Stimulated activated CD4-positive, alpha-beta T cell treated with anti-CD3 and anti-CD28 coated beads, Interleukin-4, amount 100 ng/mL, for 24 hours (primary cell): ENCODE data around the gene RASGEF1C.
A peak's percentile ranks its signal among the peaks of the same experiment; 100 is the strongest.
"Not testable (repeated sequence)": the region's sequence is repeated elsewhere in the genome, so short reads cannot be mapped to it uniquely, and the experiment has no call there.

Experiments used
- DNase-seq: peaks from one replicate; pipeline ENCODE4 v3.0.0-alpha.2; 2020

RASGEF1C gene

GRCh38 chr5:180098991-180099732, 109.8 kb downstream of the RASGEF1C start:
- DNase-seq = no peak

GRCh38 chr5:180098526-180098925, 110.5 kb downstream of the RASGEF1C start:
- DNase-seq = no peak

GRCh38 chr5:180097926-180098325, 111.1 kb downstream of the RASGEF1C start:
- no peak for DNase-seq

- no peak for DNase-seq
These were observed 111.7 kb downstream of the RASGEF1C start for GRCh38 chr5:180097163-180097894.

GRCh38 chr5:180096616-180097015, 112.4 kb downstream of the RASGEF1C start:
- DNase-seq = no peak

GRCh38 chr5:180095545-180095944, 113.5 kb downstream of the RASGEF1C start:
- no peak for DNase-seq

GRCh38 chr5:180093651-180094382, 115.2 kb downstream of the RASGEF1C start:
- no peak for DNase-seq

GRCh38 chr5:180093241-180093640, 115.8 kb downstream of the RASGEF1C start:
- no peak for DNase-seq

GRCh38 chr5:180090769-180091546, 118.1 kb downstream of the RASGEF1C start:
- no peak for DNase-seq

- DNase-seq = peak; percentile 79
These were observed 118.8 kb downstream of the RASGEF1C start for GRCh38 chr5:180090098-180090768.

GRCh38 chr5:180089628-180090027, 119.4 kb downstream of the RASGEF1C start:
- DNase-seq = not testable (repeated sequence)

- no peak for DNase-seq
These were observed 120.5 kb downstream of the RASGEF1C start for GRCh38 chr5:180088561-180088960.

- no peak for DNase-seq
These were observed 122.1 kb downstream of the RASGEF1C start for GRCh38 chr5:180086816-180087399.

- no peak for DNase-seq
These were observed 123.2 kb downstream of the RASGEF1C start for GRCh38 chr5:180085837-180086236.

- DNase-seq = no peak
These were observed 124.1 kb downstream of the RASGEF1C start for GRCh38 chr5:180084638-180085561.

GRCh38 chr5:180083529-180084060, 125.4 kb downstream of the RASGEF1C start:
- DNase-seq = no peak

GRCh38 chr5:180082633-180083420, 126.2 kb downstream of the RASGEF1C start:
- DNase-seq = no peak

GRCh38 chr5:180081481-180081880, 127.5 kb downstream of the RASGEF1C start:
- DNase-seq = no peak

- DNase-seq = peak; percentile 61
These were observed 128.3 kb downstream of the RASGEF1C start for GRCh38 chr5:180080486-180081280.
